KG1 (cell line): Measurements from ENCODE around the gene STRBP.

ENCODE experiments used
- DNase-seq: peaks from one replicate; lab custom pipeline; 2025; lab: John Stamatoyannopoulos, UW

Gene STRBP

GRCh38 chr9:123128591-123128990, 139.8 kb downstream of the STRBP start:
- DNase-seq = no peak

- DNase-seq = no peak
These were observed 140.8 kb downstream of the STRBP start for GRCh38 chr9:123127512-123128075.

- DNase-seq = no peak
These were observed 146.9 kb downstream of the STRBP start for GRCh38 chr9:123121457-123121856.

GRCh38 chr9:123120953-123121352, 147.4 kb downstream of the STRBP start:
- DNase-seq = no peak

- no peak for DNase-seq
These were observed 148.3 kb downstream of the STRBP start for GRCh38 chr9:123120131-123120530.

- no peak for DNase-seq
These were observed 148.8 kb downstream of the STRBP start for GRCh38 chr9:123119566-123119965.

GRCh38 chr9:123116036-123116435, 152.3 kb downstream of the STRBP start:
- no peak for DNase-seq

- no peak for DNase-seq
These were observed 153.1 kb downstream of the STRBP start for GRCh38 chr9:123115146-123115913.

GRCh38 chr9:123113185-123113584, 155.2 kb downstream of the STRBP start:
- no peak for DNase-seq

GRCh38 chr9:123112015-123112975, 156.1 kb downstream of the STRBP start:
- no peak for DNase-seq

GRCh38 chr9:123111427-123112014, 156.9 kb downstream of the STRBP start:
- no peak for DNase-seq

- no peak for DNase-seq
These were observed 158.7 kb downstream of the STRBP start for GRCh38 chr9:123109540-123110279.

GRCh38 chr9:123108976-123109375, 159.4 kb downstream of the STRBP start:
- no peak for DNase-seq

GRCh38 chr9:123107639-123108285, 160.6 kb downstream of the STRBP start:
- DNase-seq = no peak

GRCh38 chr9:123105490-123105889, 162.9 kb downstream of the STRBP start:
- no peak for DNase-seq

- no peak for DNase-seq
These were observed 163.6 kb downstream of the STRBP start for GRCh38 chr9:123104807-123105206.

- no peak for DNase-seq
These were observed 165.8 kb downstream of the STRBP start for GRCh38 chr9:123102375-123103113.

GRCh38 chr9:123099548-123099947, 168.8 kb downstream of the STRBP start:
- no peak for DNase-seq

- DNase-seq = no peak
These were observed 169.3 kb downstream of the STRBP start for GRCh38 chr9:123099042-123099441.

GRCh38 chr9:123098096-123098459, 170.3 kb downstream of the STRBP start:
- no peak for DNase-seq
